Activated CD4-positive, alpha-beta T cell treated with anti-CD3 and anti-CD28 coated beads, Interleukin-2, amount 10 ng/mL, durations not matched to agents 24 days and 14 days (primary cell): ENCODE measurements around the gene DDX39B. TPM values are rescaled to one million over a fixed set of nuclear protein-coding genes. Genes with fewer than 3 reads are reported as not detected.
A peak's percentile ranks its signal among the peaks of the same experiment; 100 is the strongest.

ENCODE experiments used
- DNase-seq: peaks from one replicate; pipeline ENCODE4 v3.0.0; 2022
- H3K27ac Mint-ChIP-seq: one replicate; pipeline ENCODE4 v1.8.0; 2022; ENCODE audit warnings: mild to moderate bottlenecking, mixed read lengths
- H3K27me3 Mint-ChIP-seq: one replicate; pipeline ENCODE4 v1.8.0; 2022; ENCODE audit warnings: mixed read lengths
- H3K36me3 Mint-ChIP-seq: one replicate; pipeline ENCODE4 v1.8.0; 2022; ENCODE audit warnings: low read depth, mild to moderate bottlenecking, mixed read lengths
- H3K4me1 Mint-ChIP-seq: one replicate; pipeline ENCODE4 v1.8.0; 2021; ENCODE audit warnings: mixed read lengths
- H3K4me3 Mint-ChIP-seq: one replicate; pipeline ENCODE4 v1.8.0; 2022; ENCODE audit warnings: mild to moderate bottlenecking, moderate library complexity, mixed read lengths
- H3K9me3 Mint-ChIP-seq: one replicate; pipeline ENCODE4 v1.8.0; 2021; ENCODE audit warnings: mixed read lengths
- intact Hi-C: fragments of 100-400 bp; cut with micrococcal nuclease; formaldehyde crosslinking; loops from one replicate; pipeline ENCODE4 v1.15.1; 2023
- total RNA-seq: library from RNA; stranded (reverse); gene quantifications from 2 replicates; pipeline ENCODE4 v1.2.3, GENCODE V29; 2022

DDX39B gene
- total RNA-seq, 1 donor from 2014 or later: 720 TPM

- Mint-ChIP-seq H3K27ac (peak overlapping the region; percentile 91), H3K27me3 (no peaks in the 10 kb centered on the region), H3K9me3 (no peaks in the 10 kb centered on the region), H3K36me3 (peaks cover 65% of the 10 kb centered on the region), H3K4me1 (peaks cover 65% of the 10 kb centered on the region), H3K4me3 (peak overlapping the region; percentile 94)
- intact Hi-C loops: loop anchor here (1.0 to 10.0 kb wide), 6 partner anchors 7 to 765 kb away; partner anchors contain the start of genes CLIC1, HSPA1B, LTA and PRRC2A
- DNase-seq: peak; percentile 73
Measured at GRCh38 chr6:31579546-31580437, 38.0 kb upstream of the DDX39B start.

DNA sequence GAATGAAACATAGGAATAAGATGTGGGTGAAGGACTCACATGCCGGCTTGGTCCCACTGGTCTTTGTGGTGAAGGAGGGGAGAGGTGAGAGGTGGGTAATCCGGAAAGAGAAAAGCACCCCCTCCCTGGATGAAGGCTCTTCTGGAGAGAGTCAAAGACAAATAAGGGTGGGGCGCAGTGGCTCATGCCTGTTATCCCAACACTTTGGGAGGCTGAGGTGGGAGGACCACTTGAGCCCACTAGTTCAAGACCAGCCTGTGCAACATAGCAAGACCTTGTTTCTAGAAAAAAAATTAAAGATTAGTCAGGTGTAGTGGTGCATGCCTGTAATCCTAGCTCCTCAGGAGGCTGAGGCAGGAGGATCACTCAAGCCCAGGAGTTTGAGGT, 37.3 kb upstream of the DDX39B start:
- H3K27me3 Mint-ChIP-seq: no peaks in the 10 kb centered on the region
- H3K36me3 Mint-ChIP-seq: peaks cover 69% of the 10 kb centered on the region
- H3K4me1 Mint-ChIP-seq: peaks cover 67% of the 10 kb centered on the region
- DNase-seq: peak; percentile 73
- intact Hi-C loops: loop anchor here (10.0 kb wide), 2 partner anchors 246 to 764 kb away; partner anchors contain the start of gene HSPA1B
- peak overlapping the region; percentile 91 for H3K27ac Mint-ChIP-seq
- peak overlapping the region; percentile 94 for H3K4me3 Mint-ChIP-seq
- no peaks in the 10 kb centered on the region for H3K9me3 Mint-ChIP-seq

GRCh38 chr6:31578184-31579118, 36.6 kb upstream of the DDX39B start:
- intact Hi-C loops: loop anchor here (10.0 kb wide), 2 partner anchors 246 to 764 kb away; partner anchors contain the start of gene HSPA1B
- peak overlapping the region; percentile 94 for H3K4me3 Mint-ChIP-seq
- H3K27ac Mint-ChIP-seq: peak overlapping the region; percentile 91
- no peaks in the 10 kb centered on the region for H3K9me3 Mint-ChIP-seq
- H3K27me3 Mint-ChIP-seq: no peaks in the 10 kb centered on the region
- H3K4me1 Mint-ChIP-seq: peaks cover 68% of the 10 kb centered on the region
- peaks cover 73% of the 10 kb centered on the region for H3K36me3 Mint-ChIP-seq
- peak; percentile 71 for DNase-seq

DNA sequence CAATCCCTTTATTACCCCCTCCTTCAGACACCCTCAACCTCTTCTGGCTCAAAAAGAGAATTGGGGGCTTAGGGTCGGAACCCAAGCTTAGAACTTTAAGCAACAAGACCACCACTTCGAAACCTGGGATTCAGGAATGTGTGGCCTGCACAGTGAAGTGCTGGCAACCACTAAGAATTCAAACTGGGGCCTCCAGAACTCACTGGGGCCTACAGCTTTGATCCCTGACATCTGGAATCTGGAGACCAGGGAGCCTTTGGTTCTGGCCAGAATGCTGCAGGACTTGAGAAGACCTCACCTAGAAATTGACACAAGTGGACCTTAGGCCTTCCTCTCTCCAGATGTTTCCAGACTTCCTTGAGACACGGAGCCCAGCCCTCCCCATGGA, 35.8 kb upstream of the DDX39B start:
- Mint-ChIP-seq H3K9me3 (no peaks in the 10 kb centered on the region), H3K4me1 (peaks cover 70% of the 10 kb centered on the region), H3K27ac (peak overlapping the region; percentile 99), H3K4me3 (peak overlapping the region; percentile 99), H3K27me3 (no peaks in the 10 kb centered on the region), H3K36me3 (peaks cover 79% of the 10 kb centered on the region)
- intact Hi-C loops: loop anchor here (10.0 kb wide), 2 partner anchors 247 to 763 kb away; partner anchors contain the start of gene HSPA1B
- peak; percentile 60 for DNase-seq

GRCh38 chr6:31576897-31577578, 35.2 kb upstream of the DDX39B start:
- intact Hi-C loops: loop anchor here (10.0 kb wide), 2 partner anchors 248 to 762 kb away; partner anchors contain the start of gene HSPA1B
- Mint-ChIP-seq H3K4me3 (peak overlapping the region; percentile 99), H3K36me3 (peaks cover 80% of the 10 kb centered on the region), H3K27ac (peak overlapping the region; percentile 99), H3K4me1 (peaks cover 71% of the 10 kb centered on the region), H3K9me3 (no peaks in the 10 kb centered on the region), H3K27me3 (no peaks in the 10 kb centered on the region)
- peak; percentile 89 for DNase-seq

DNA sequence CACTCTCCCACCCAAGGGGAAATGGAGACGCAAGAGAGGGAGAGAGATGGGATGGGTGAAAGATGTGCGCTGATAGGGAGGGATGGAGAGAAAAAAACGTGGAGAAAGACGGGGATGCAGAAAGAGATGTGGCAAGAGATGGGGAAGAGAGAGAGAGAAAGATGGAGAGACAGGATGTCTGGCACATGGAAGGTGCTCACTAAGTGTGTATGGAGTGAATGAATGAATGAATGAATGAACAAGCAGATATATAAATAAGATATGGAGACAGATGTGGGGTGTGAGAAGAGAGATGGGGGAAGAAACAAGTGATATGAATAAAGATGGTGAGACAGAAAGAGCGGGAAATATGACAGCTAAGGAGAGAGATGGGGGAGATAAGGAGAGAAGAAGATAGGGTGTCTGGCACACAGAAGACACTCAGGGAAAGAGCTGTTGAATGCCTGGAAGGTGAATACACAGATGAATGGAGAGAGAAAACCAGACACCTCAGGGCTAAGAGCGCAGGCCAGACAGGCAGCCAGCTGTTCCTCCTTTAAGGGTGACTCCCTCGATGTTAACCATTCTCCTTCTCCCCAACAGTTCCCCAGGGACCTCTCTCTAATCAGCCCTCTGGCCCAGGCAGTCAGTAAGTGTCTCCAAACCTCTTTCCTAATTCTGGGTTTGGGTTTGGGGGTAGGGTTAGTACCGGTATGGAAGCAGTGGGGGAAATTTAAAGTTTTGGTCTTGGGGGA, 34.3 kb upstream of the DDX39B start:
- Mint-ChIP-seq H3K27ac (peak overlapping the region; percentile 99), H3K4me3 (peak overlapping the region; percentile 99), H3K9me3 (no peaks in the 10 kb centered on the region), H3K27me3 (no peaks in the 10 kb centered on the region), H3K36me3 (peaks cover 74% of the 10 kb centered on the region), H3K4me1 (peaks cover 78% of the 10 kb centered on the region)
- peak; percentile 71 for DNase-seq
- intact Hi-C loops: loop anchor here (1.0 to 10.0 kb wide), 4 partner anchors 17 to 761 kb away; partner anchors contain the start of genes HSPA1B and NFKBIL1

DNA sequence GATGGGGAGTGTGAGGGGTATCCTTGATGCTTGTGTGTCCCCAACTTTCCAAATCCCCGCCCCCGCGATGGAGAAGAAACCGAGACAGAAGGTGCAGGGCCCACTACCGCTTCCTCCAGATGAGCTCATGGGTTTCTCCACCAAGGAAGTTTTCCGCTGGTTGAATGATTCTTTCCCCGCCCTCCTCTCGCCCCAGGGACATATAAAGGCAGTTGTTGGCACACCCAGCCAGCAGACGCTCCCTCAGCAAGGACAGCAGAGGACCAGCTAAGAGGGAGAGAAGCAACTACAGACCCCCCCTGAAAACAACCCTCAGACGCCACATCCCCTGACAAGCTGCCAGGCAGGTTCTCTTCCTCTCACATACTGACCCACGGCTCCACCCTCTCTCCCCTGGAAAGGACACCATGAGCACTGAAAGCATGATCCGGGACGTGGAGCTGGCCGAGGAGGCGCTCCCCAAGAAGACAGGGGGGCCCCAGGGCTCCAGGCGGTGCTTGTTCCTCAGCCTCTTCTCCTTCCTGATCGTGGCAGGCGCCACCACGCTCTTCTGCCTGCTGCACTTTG, 33.6 kb upstream of the DDX39B start, which contains the start of gene TNF:
Gene TNF, plus strand, starts transcription at position 231 of the 567 bp plus-strand sequence. Its CDS starts 177 bp downstream, at position 408.
- peak within 1 kb of the TSS; percentile 99 for H3K4me3 Mint-ChIP-seq
- peaks cover 68% of the 10 kb centered on the region for H3K36me3 Mint-ChIP-seq
- DNase-seq: peak; percentile 96
- intact Hi-C loops: loop anchor here (1.0 to 10.0 kb wide), 4 partner anchors 17 to 761 kb away; partner anchors contain the start of genes HSPA1B and NFKBIL1
- H3K4me1 Mint-ChIP-seq: peaks cover 78% of the 10 kb centered on the region
- H3K9me3 Mint-ChIP-seq: no peaks in the 10 kb centered on the region
- H3K27me3 Mint-ChIP-seq: no peaks in the 10 kb centered on the region
- H3K27ac Mint-ChIP-seq: peak within 1 kb of the TSS; percentile 99

DNA sequence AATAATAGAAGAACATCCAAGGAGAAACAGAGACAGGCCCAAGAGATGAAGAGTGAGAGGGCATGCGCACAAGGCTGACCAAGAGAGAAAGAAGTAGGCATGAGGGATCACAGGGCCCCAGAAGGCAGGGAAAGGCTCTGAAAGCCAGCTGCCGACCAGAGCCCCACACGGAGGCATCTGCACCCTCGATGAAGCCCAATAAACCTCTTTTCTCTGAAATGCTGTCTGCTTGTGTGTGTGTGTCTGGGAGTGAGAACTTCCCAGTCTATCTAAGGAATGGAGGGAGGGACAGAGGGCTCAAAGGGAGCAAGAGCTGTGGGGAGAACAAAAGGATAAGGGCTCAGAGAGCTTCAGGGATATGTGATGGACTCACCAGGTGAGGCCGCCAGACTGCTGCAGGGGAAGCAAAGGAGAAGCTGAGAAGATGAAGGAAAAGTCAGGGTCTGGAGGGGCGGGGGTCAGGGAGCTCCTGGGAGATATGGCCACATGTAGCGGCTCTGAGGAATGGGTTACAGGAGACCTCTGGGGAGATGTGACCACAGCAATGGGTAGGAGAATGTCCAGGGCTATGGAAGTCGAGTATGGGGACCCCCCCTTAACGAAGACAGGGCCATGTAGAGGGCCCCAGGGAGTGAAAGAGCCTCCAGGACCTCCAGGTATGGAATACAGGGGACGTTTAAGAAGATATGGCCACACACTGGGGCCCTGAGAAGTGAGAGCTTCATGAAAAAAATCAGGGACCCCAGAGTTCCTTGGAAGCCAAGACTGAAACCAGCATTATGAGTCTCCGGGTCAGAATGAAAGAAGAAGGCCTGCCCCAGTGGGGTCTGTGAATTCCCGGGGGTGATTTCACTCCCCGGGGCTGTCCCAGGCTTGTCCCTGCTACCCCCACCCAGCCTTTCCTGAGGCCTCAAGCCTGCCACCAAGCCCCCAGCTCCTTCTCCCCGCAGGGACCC, 32.6 kb upstream of the DDX39B start:
- peak overlapping the region; percentile 99 for H3K27ac Mint-ChIP-seq
- no peaks in the 10 kb centered on the region for H3K27me3 Mint-ChIP-seq

GRCh38 chr6:31573239-31574105, 31.7 kb upstream of the DDX39B start:
- DNase-seq: no peak
- Mint-ChIP-seq H3K4me3 (peak overlapping the region; percentile 99), H3K4me1 (peaks cover 78% of the 10 kb centered on the region), H3K9me3 (no peaks in the 10 kb centered on the region), H3K27me3 (peaks cover 2% of the 10 kb centered on the region), H3K27ac (peak overlapping the region; percentile 99), H3K36me3 (peaks cover 49% of the 10 kb centered on the region)
- intact Hi-C loops: loop anchor here (2.0 to 10.0 kb wide), 3 partner anchors 15 to 759 kb away; partner anchors contain the start of gene HSPA1B

More for the DNA sequence above, 32.6 kb upstream of the DDX39B start:
- peaks cover 78% of the 10 kb centered on the region for H3K4me1 Mint-ChIP-seq
- intact Hi-C loops: loop anchor here (1.0 to 10.0 kb wide), 4 partner anchors 16 to 760 kb away; partner anchors contain the start of genes HSPA1B and NFKBIL1
- H3K9me3 Mint-ChIP-seq: no peaks in the 10 kb centered on the region
- DNase-seq: peak; percentile 68
- H3K4me3 Mint-ChIP-seq: peak overlapping the region; percentile 99
- peaks cover 58% of the 10 kb centered on the region for H3K36me3 Mint-ChIP-seq

GRCh38 chr6:31572041-31572911, 30.5 kb upstream of the DDX39B start, which contains the start of gene LTA:
Gene LTA (plus strand): TSS chr6:31572289. CDS start chr6:31572743, 454 bp downstream.
- peak; percentile 92 for DNase-seq
- H3K4me1 Mint-ChIP-seq: peaks cover 85% of the 10 kb centered on the region
- intact Hi-C loops: loop anchor here (1.0 to 10.0 kb wide), 3 partner anchors 8 to 757 kb away; partner anchors contain the start of gene HSPA1B
- no peaks in the 10 kb centered on the region for H3K9me3 Mint-ChIP-seq
- peaks cover 2% of the 10 kb centered on the region for H3K27me3 Mint-ChIP-seq
- peak within 1 kb of the TSS; percentile 99 for H3K27ac Mint-ChIP-seq
- peak within 1 kb of the TSS; percentile 99 for H3K4me3 Mint-ChIP-seq
- peaks cover 42% of the 10 kb centered on the region for H3K36me3 Mint-ChIP-seq
